K562 (cell line): ENCODE measurements around the gene ZC3H12C. TPM values are rescaled to one million over a fixed set of nuclear protein-coding genes. Genes with fewer than 3 reads are reported as not detected.

Experiments used
- ATAC-seq: fragments of 200-7000 bp; cut with Tn5 transposase; 3 replicates; pipeline ENCODE4 v1.9.1; 2020; ENCODE audit warnings: moderate library complexity
- BruUV-seq: library from RNA; stranded (reverse); fragments of 400-500 nt; replicated peaks from 2 replicates; lab custom pipeline; 2021; lab: Mats Ljungman, UMichigan
- CTCF ChIA-PET: fragments of 300-600 bp; formaldehyde crosslinking; extraction: SDS; loops from one replicate; lab custom pipeline; 2021; ENCODE audit warnings: low intra/inter-chr PET ratio; lab: Yijun Ruan, JAX
- POLR2A ChIA-PET: fragments of 300-600, 350-650 bp; sonication (Branson Sonifier 250); formaldehyde crosslinking; extraction: SDS; loops from one replicate; lab custom pipeline; 2021; ENCODE audit warnings: antibody characterized with exemption, inconsistent platforms; lab: Yijun Ruan, JAX
- DNase-seq, 4 experiments: peaks; one replicate each; pipeline versions ENCODE4 v3.0.0 to v3.0.0-alpha.2; 2011 to 2018; ENCODE audit warnings: low spot score in 3 of 4, mixed read lengths in 3 of 4; ENCODE audit errors: extremely low read depth in 1 of 4
- FAIRE-seq: peaks from 2 replicates; lab custom pipeline; 2011; peaks lifted over from hg19 to GRCh38; lab: Jason Lieb, UNC
- H2AFZ ChIP-seq: 2 replicates; pipeline ENCODE4 v1.6.0; 2011; ENCODE audit warnings: low read depth, low read length, control low read depth, inconsistent platforms
- H3K27ac ChIP-seq: fragments of 200-600 bp; 3 replicates; pipeline ENCODE4 v1.8.0; 2011; ENCODE audit warnings: low read depth, mild to moderate bottlenecking, control low read depth, inconsistent platforms, low read length, moderate library complexity, mixed read lengths; ENCODE audit errors: extremely low read depth
- H3K27me3 ChIP-seq, 2 experiments: fragments of 300-600 bp in 1 of 2; 2 replicates in 1 of 2; 3 replicates in 1 of 2; pipeline versions ENCODE4 v1.6.0 to v1.8.0; 2011; ENCODE audit warnings: inconsistent platforms in 2 of 2, low read length in 2 of 2, mild to moderate bottlenecking in 1 of 2, mixed read lengths in 1 of 2, moderate library complexity in 1 of 2; ENCODE audit not compliant: control insufficient read depth in 2 of 2, insufficient read depth in 2 of 2
- H3K36me3 ChIP-seq: fragments of 300-600 bp; 3 replicates; pipeline ENCODE4 v1.8.0; 2011; ENCODE audit warnings: mild to moderate bottlenecking, low read length, inconsistent platforms; ENCODE audit not compliant: control insufficient read depth, insufficient read depth
- H3K4me1 ChIP-seq, 2 experiments: fragments of 200-600 bp in 1 of 2; replicated peaks in 1 of 2; 2 replicates in 1 of 2; 3 replicates in 1 of 2; pipeline versions ENCODE4 v1.5.1 to v1.8.0; 2011; ENCODE audit warnings: inconsistent platforms in 2 of 2, low read length in 2 of 2, mild to moderate bottlenecking in 1 of 2, mixed read lengths in 1 of 2, moderate library complexity in 1 of 2; ENCODE audit not compliant: control insufficient read depth in 2 of 2, insufficient read depth in 2 of 2
- H3K4me2 ChIP-seq: 2 replicates; pipeline ENCODE4 v1.6.1; 2011; ENCODE audit warnings: low read length, control low read depth, inconsistent platforms, mixed read lengths; ENCODE audit not compliant: insufficient read depth
- H3K4me3 ChIP-seq: fragments of 200-600 bp; sonication (generic), shearing (Covaris generic); 2 replicates; pipeline ENCODE4 v1.5.1; 2016; ENCODE audit warnings: control low read depth, inconsistent platforms
- H3K79me2 ChIP-seq: fragments of 200-600 bp; 3 replicates; pipeline ENCODE4 v1.8.0; 2011; ENCODE audit warnings: low read length, inconsistent platforms; ENCODE audit not compliant: control insufficient read depth, insufficient read depth
- H3K9ac ChIP-seq, 2 experiments: 2 replicates each; pipeline versions ENCODE4 v1.6.0 to v1.6.1; 2011; ENCODE audit warnings: low read depth in 2 of 2, low read length in 2 of 2, control low read depth in 1 of 2, inconsistent platforms in 1 of 2, mild to moderate bottlenecking in 1 of 2, mixed read lengths in 1 of 2; ENCODE audit not compliant: insufficient read depth in 1 of 2
- H3K9me1 ChIP-seq: one replicate; pipeline ENCODE4 v1.6.0; 2011; ENCODE audit warnings: inconsistent platforms, mild to moderate bottlenecking, low read length, moderate library complexity; ENCODE audit not compliant: control insufficient read depth, insufficient read depth
- H3K9me3 ChIP-seq: replicated peaks from 2 replicates; pipeline ENCODE4 v1.5.1; 2011; ENCODE audit warnings: low read depth, low read length, inconsistent platforms; ENCODE audit not compliant: control insufficient read depth, insufficient read depth
- H4K20me1 ChIP-seq: replicated peaks from 2 replicates; pipeline ENCODE4 v1.6.1; 2011; ENCODE audit warnings: low read length, inconsistent platforms, mixed read lengths; ENCODE audit not compliant: control insufficient read depth, insufficient read depth
- DNMT1 ChIP-seq: fragments of 450-650 bp; IDR thresholded peaks from 2 replicates; pipeline ENCODE4 v1.6.1; 2016; ENCODE audit warnings: antibody characterized with exemption, mild to moderate bottlenecking
- HMGN3 ChIP-seq: IDR thresholded peaks from 2 replicates; pipeline ENCODE4 v1.6.1; 2011; ENCODE audit warnings: borderline replicate concordance, low read depth, mild to moderate bottlenecking, mixed read lengths, low read length; ENCODE audit not compliant: insufficient read length; ENCODE audit errors: extremely low read depth
- KLF10 ChIP-seq: fragments of 250-450 bp; sonication (Bioruptor Pico); IDR thresholded peaks from 2 replicates; pipeline ENCODE4 v1.6.1; 2021; ENCODE audit warnings: matching md5 sums
- NCOA6 ChIP-seq: fragments of 450-650 bp; IDR thresholded peaks from 2 replicates; pipeline ENCODE4 v1.6.1; 2017; ENCODE audit warnings: mild to moderate bottlenecking
- PRMT5 ChIP-seq: sonication (generic); formaldehyde crosslinking; IDR thresholded peaks from 2 replicates; pipeline ENCODE4 v1.5.0; 2020; ENCODE audit warnings: missing genetic modification reagents
- PTBP1 ChIP-seq: fragments of 200-400 bp; formaldehyde crosslinking; IDR thresholded peaks from 2 replicates; pipeline ENCODE4 v1.6.1; 2017; ENCODE audit warnings: low read depth, low read length
- RFX7 ChIP-seq: fragments of 250-450 bp; sonication (Bioruptor Pico); IDR thresholded peaks from 2 replicates; pipeline ENCODE4 v1.5.1; 2021; ENCODE audit warnings: mild to moderate bottlenecking
- SMARCA5 ChIP-seq: fragments of 450-650 bp; IDR thresholded peaks from 2 replicates; pipeline ENCODE4 v1.6.1; 2016
- ZBTB7A ChIP-seq: IDR thresholded peaks from 2 replicates; pipeline ENCODE4 v1.6.1; 2011; ENCODE audit warnings: low read depth, mild to moderate bottlenecking, low read length, moderate library complexity, borderline replicate concordance; ENCODE audit not compliant: control insufficient read depth
- ZC3H11A ChIP-seq: IDR thresholded peaks from 2 replicates; pipeline ENCODE4 v1.6.1; 2012; ENCODE audit warnings: low read depth, low read length, improper control_type of control experiment
- WGBS: fragments of 100-300 bp; shearing (Covaris generic); methylation state at CpG from one replicate; pipeline ENCODE4 v1.1.6; 2016; ENCODE audit warnings: low coverage, mixed read lengths; ENCODE audit not compliant: insufficient coverage; ENCODE audit errors: missing lambda C conversion rate; 5-methylcytosine and 5-hydroxymethylcytosine counted together
- in situ Hi-C: fragments of 300-500 bp; cut with MboI; formaldehyde crosslinking; loops from 4 replicates; pipeline ENCODE4 v1.15.0; 2018; ENCODE audit warnings: inconsistent platforms, mixed read lengths
- intact Hi-C: fragments of 100-400 bp; cut with micrococcal nuclease; formaldehyde crosslinking; loops from 2 replicates; pipeline ENCODE4 v1.14.2; 2022
- polyA plus RNA-seq, 8 experiments: library from polyadenylated mRNA; depleted of rRNA in 4 of 8; stranded (reverse) in 5 of 8; unstranded in 3 of 8; fragments of >200 nt; fragmentation: Nextera tagmentation in 2 of 8; fragmentation: Illumina TruSeq in 1 of 8; extraction: Ambion mirVana in 2 of 8; extraction: Trizol in 1 of 8; gene quantifications; 2 replicates each; pipeline versions ENCODE4 v1.2.1 to v1.2.3, GENCODE V29; 2011 to 2014; ENCODE audit warnings: inconsistent platforms in 1 of 8, missing spikeins in 1 of 8
- total RNA-seq, 7 experiments: library from RNA; depleted of rRNA in 6 of 7; stranded (reverse); fragments of >200 nt in 6 of 7; fragmentation: Illumina TruSeq in 2 of 7; extraction: Trizol in 2 of 7; gene quantifications; 2 replicates each; pipeline versions ENCODE4 v1.2.1 to v1.2.3, GENCODE V29; 2011 to 2021; ENCODE audit warnings: low replicate concordance in 1 of 7
- TF ChIP-seq, protein P1 (sequence below): fragments of 450-650 bp; formaldehyde crosslinking; IDR thresholded peaks from 2 replicates; pipeline ENCODE4 v1.4.0; 2020; ENCODE audit warnings: mild to moderate bottlenecking, moderate library complexity
- TF ChIP-seq, protein P2 (sequence below): fragments of 450-650 bp; IDR thresholded peaks from 2 replicates; pipeline ENCODE4 v1.6.1; 2016; ENCODE audit warnings: low read depth, mild to moderate bottlenecking, moderate library complexity

Gene ZC3H12C
- total and polyA plus RNA-seq, 9 of the 15 experiments (the other 6 are each of a cell fraction or from before 2014, with no cell fraction given), result 0.56 to 5.9 (median 3.3) TPM

DNA sequence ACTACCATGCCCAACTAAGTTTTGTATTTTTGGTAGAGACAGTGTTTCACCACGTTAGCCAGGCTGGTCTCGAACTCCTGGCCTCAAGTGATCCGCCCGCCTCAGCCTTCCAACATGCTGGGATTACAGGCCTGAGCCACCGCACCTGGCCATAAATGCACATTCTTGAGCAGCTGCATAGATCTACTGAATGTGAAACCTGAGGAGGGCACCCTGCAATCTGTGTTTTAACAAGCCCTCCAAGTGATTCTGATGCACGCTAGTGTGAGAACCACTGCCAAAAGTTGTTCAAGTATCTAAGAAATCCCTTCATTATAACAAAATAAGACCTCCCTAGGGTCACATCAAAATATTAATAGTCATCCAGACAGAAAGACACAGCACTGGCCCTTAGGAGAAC is 113.9 kb downstream of the ZC3H12C start:
- intact Hi-C loops, result loop anchor here (10.0 kb wide), 1 partner anchor 318 kb away; no protein-coding TSS in a partner anchor
- 86% methylated on average over 4 of the region's 6 CpGs for whole genome bisulfite sequencing
- Histone ChIP-seq H3K4me3 (no peak overlapping the region), H3K9me1 (no peaks in the 10 kb centered on the region), H3K4me2 (no peak overlapping the region), H3K27me3 (no peaks in the 10 kb centered on the region), H3K27ac (no peak overlapping the region), H3K79me2 (no peaks in the 10 kb centered on the region), H4K20me1 (no peaks in the 10 kb centered on the region), H3K36me3 (no peaks in the 10 kb centered on the region), H3K9me3 (no peaks in the 10 kb centered on the region), H3K9ac (no peak overlapping the region), H2AFZ (no peak overlapping the region), H3K4me1 (no peaks in the 10 kb centered on the region; a peak in 1 of 5 replicates)
- CTCF ChIA-PET, result no interaction called here
- in situ Hi-C loops, result loop anchor here (10.0 kb wide), 1 partner anchor 228 kb away; no protein-coding TSS in a partner anchor
- TF ChIP-seq, protein P1, sequence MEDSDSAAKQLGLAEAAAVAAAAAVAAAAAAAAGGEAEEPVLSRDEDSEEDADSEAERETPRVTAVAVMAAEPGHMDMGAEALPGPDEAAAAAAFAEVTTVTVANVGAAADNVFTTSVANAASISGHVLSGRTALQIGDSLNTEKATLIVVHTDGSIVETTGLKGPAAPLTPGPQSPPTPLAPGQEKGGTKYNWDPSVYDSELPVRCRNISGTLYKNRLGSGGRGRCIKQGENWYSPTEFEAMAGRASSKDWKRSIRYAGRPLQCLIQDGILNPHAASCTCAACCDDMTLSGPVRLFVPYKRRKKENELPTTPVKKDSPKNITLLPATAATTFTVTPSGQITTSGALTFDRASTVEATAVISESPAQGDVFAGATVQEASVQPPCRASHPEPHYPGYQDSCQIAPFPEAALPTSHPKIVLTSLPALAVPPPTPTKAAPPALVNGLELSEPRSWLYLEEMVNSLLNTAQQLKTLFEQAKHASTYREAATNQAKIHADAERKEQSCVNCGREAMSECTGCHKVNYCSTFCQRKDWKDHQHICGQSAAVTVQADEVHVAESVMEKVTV (CRISPR knock-in tag), result no peak
- TF ChIP-seq NCOA6, result no peak
- TF ChIP-seq, protein P2, sequence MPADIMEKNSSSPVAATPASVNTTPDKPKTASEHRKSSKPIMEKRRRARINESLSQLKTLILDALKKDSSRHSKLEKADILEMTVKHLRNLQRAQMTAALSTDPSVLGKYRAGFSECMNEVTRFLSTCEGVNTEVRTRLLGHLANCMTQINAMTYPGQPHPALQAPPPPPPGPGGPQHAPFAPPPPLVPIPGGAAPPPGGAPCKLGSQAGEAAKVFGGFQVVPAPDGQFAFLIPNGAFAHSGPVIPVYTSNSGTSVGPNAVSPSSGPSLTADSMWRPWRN, result no peak
- TF ChIP-seq PTBP1, result no peak
- TF ChIP-seq RFX7 (CRISPR knock-in tag), result no peak
- no peak for TF ChIP-seq SMARCA5
- no peak for TF ChIP-seq PRMT5 (CRISPR knock-in tag)
- no peak for TF ChIP-seq KLF10
- TF ChIP-seq ZBTB7A, result no peak
- TF ChIP-seq ZC3H11A, result no peak
- TF ChIP-seq DNMT1, result no peak
- TF ChIP-seq HMGN3, result no peak
- no peak for FAIRE-seq
- no peak for ATAC-seq
- BruUV-seq, result no TSS peak
- POLR2A ChIA-PET, result no interaction called here
- no peak for DNase-seq
